Measurements from ENCODE around the gene ACER3.
"Not testable (repeated sequence)": the region's sequence is repeated elsewhere in the genome, so short reads cannot be mapped to it uniquely, and the experiment has no call there.

The ACER3 gene

DNA sequence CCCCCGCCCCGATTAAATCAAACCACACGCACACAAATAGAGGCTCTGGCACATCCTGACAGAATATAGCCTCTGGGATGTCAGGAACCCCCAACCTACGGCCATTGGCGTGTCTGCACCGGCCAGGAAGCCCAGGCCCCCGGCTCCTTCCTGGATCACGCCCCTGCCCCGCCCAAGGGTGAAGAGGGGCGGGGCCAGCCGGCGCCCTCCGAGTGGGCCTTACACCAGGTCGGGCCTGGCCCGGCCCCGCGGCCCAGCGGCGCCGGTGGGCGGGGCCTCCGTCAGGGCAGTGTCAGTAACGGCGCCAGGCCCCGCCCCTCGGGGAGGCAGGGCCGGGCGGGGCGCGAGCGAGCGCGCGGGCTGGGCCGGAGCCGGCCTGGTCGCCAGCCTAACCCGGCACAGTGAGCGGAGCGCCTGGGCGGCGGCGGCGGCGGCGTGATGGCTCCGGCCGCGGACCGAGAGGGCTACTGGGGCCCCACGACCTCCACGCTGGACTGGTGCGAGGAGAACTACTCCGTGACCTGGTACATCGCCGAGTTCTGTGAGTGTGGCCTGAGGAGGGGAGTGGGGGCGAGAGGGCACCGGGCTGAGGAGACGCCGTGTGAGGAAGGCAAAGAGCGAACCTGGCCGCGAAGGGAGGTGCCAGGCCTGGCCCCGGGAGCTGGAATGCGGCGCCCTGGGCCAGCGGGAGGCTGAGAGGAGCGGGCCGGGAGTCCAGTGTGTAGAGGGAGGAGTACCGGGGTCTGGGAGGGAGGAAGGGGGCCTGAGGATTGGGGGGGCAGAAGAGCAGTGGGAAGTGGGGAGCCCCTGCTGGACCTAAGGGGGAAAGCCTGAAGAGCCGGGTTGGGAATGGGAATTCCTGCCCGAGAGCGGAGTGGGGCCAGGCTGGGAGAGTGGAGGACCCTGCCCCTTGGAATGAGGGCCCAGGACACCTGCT lies at the start of gene ACER3:
ACER3 (plus strand) TSS at position 380 of the 937 bp plus-strand sequence; CDS start at position 439, 59 bp downstream.
- no peaks in the 10 kb centered on the region for H3K27me3 Mint-ChIP-seq
- no peaks in the 10 kb centered on the region for H3K9me3 Mint-ChIP-seq
- peak within 1 kb of the TSS; percentile 72 for H3K27ac Mint-ChIP-seq
- CTCF ChIA-PET = interaction anchor here (1.2 kb wide), 1 partner anchor 179 kb away, joined by 3 read pairs; no protein-coding TSS in a partner anchor
- peaks cover 26% of the 10 kb centered on the region for H3K4me1 Mint-ChIP-seq
- H3K4me3 Mint-ChIP-seq = peak within 1 kb of the TSS; percentile 80
- peak; percentile 87 for DNase-seq
- H3K36me3 Mint-ChIP-seq = peaks cover 3% of the 10 kb centered on the region

DNA sequence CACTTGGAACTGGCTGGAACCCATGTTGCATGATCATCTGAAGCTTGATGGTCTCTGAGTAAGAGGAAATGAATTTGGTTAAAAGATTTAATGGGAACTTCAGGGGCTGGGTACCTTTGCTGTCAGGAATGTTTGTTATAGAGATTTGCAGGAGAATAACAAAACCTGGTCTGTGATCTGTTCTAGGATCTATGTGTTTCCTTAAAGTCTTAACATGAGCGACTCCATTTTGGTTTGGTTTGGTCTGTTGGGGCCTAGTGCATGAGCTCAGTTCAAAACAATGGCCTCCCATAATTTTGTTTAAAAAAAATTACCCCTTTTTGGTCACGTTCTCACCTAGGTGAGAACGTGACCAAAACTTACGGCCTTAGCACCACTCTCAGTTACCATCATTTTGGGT lies 49.5 kb upstream of the ACER3 start:
- Mint-ChIP-seq H3K27me3 (peaks cover 24% of the 10 kb centered on the region), H3K27ac (no peak overlapping the region), H3K4me1 (peaks cover 16% of the 10 kb centered on the region), H3K36me3 (peaks cover 8% of the 10 kb centered on the region), H3K9me3 (peaks cover 11% of the 10 kb centered on the region), H3K4me3 (no peak overlapping the region)
- CTCF ChIA-PET = interaction anchor here (1.0 to 6.8 kb wide), 4 partner anchors 9 to 108 kb away, joined by 3 to 107 read pairs (median 6); no protein-coding TSS in a partner anchor
- DNase-seq = no peak

DNA sequence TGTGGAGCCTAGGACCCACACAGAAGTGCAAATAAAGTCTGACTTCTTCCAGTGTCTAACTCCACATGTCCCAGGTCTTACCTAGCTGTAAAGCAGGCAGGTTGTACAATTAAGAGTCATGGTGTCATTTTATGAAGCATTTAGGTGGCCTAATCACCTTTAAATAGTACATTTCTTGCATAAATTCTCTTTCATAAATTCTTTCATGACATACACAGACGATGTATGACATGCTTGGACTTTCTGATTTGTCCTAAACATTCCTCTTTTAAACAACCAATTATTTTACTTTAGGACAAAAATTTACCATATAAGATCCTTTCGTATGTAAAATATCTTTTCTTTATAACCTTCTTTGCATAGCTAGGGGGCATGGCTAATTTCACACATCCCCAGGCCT lies 46.3 kb upstream of the ACER3 start:
- Mint-ChIP-seq H3K36me3 (peaks cover 10% of the 10 kb centered on the region), H3K27me3 (peaks cover 11% of the 10 kb centered on the region), H3K27ac (no peak overlapping the region), H3K9me3 (peaks cover 20% of the 10 kb centered on the region), H3K4me3 (no peak overlapping the region), H3K4me1 (peaks cover 6% of the 10 kb centered on the region)
- CTCF ChIA-PET = no interaction called here
- DNase-seq = no peak

DNA sequence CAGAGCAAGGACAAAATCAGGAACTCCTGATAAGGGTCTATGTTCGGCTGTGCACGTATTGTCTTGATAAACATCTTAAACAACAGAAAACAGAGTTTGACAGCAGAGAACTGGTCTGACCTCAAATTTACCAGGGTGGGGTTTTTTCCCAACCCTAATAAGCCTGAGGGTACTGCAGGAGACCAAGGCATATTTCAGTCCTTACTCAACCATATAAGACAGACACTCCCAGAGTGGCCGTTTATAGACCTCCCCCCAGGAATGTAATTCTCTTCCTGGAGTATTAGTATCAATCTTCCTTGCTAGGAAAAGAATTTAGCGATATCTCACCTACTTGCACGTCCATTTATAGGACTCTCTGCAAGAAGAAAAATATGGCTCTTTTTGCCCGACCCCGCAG lies 45.0 kb upstream of the ACER3 start:
- H3K4me1 Mint-ChIP-seq, CTCF ChIA-PET, H3K4me3 Mint-ChIP-seq, H3K36me3 Mint-ChIP-seq, DNase-seq, H3K27ac Mint-ChIP-seq: not testable (repeated sequence)
- H3K27me3 Mint-ChIP-seq = peaks cover 15% of the 10 kb centered on the region
- H3K9me3 Mint-ChIP-seq = peaks cover 20% of the 10 kb centered on the region

DNA sequence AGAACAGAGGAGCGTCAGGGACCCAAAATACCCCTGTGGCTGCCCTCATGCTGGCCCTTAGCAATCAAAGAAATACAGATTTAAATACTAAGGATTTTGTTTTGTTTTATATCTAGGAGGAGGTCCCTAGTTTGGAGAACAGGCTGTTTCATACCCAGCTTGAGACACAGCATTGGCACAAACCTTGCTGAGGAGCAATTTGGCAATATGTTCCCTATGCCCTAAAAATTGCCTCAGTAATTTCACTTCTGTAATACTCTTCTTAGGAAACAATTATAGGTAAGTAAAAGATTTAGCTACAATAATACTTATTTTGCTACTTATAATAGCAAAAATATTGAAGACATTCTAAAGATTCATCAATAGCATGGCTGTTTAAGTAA lies 40.5 kb upstream of the ACER3 start:
- Mint-ChIP-seq H3K9me3 (peaks cover 30% of the 10 kb centered on the region), H3K4me3 (no peak overlapping the region), H3K27me3 (peaks cover 32% of the 10 kb centered on the region), H3K4me1 (peaks cover 19% of the 10 kb centered on the region), H3K36me3 (peaks cover 11% of the 10 kb centered on the region), H3K27ac (no peak overlapping the region)
- DNase-seq = no peak
- CTCF ChIA-PET = interaction anchor here (1.0 kb wide), 1 partner anchor 9 kb away, joined by 3 read pairs; no protein-coding TSS in a partner anchor

DNA sequence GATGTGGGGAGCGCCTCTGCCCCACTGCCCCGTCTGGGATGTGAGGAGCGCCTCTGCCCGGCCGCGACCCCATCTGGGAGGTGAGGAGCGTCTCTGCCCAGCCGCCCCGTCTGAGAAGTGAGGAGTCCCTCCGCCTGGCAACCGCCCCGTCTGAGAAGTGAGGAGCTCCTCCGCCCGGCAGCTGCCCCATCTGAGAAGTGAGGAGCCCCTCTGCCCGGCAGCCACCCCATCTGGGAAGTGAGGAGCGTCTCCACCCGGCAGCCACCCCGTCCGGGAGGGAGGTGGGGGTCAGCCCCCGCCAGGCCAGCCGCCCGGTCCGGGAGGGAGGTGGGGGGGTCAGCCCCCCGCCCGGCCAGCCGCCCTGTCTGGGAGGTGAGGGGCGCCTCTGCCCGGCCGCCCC lies 39.3 kb upstream of the ACER3 start:
- peaks cover 30% of the 10 kb centered on the region for H3K4me1 Mint-ChIP-seq
- DNase-seq, H3K4me3 Mint-ChIP-seq, H3K36me3 Mint-ChIP-seq, CTCF ChIA-PET, H3K27ac Mint-ChIP-seq: not testable (repeated sequence)
- H3K27me3 Mint-ChIP-seq = peaks cover 27% of the 10 kb centered on the region
- peaks cover 23% of the 10 kb centered on the region for H3K9me3 Mint-ChIP-seq

DNA sequence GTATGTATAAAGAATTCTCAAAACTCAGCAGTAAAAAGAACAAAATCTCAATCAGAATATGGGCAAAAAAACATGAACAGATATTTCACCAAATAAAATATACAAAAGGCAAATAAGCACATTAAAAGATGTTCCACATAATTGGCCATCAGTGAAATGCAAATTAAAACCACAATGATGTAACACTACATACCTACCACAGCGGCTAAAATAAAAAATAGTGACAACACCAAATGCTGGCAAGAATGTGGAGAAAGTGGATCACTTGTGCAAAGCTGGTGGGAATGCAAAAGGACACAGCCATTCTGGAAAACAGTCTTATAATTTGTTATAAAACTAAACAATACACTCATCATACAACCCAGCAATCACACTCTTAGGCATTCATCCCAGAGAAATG lies 38.3 kb upstream of the ACER3 start:
- CTCF ChIA-PET = no interaction called here
- Mint-ChIP-seq H3K4me3 (no peak overlapping the region), H3K4me1 (peaks cover 32% of the 10 kb centered on the region), H3K9me3 (peaks cover 19% of the 10 kb centered on the region), H3K27me3 (peaks cover 27% of the 10 kb centered on the region), H3K27ac (no peak overlapping the region), H3K36me3 (peaks cover 7% of the 10 kb centered on the region)
- DNase-seq = no peak

DNA sequence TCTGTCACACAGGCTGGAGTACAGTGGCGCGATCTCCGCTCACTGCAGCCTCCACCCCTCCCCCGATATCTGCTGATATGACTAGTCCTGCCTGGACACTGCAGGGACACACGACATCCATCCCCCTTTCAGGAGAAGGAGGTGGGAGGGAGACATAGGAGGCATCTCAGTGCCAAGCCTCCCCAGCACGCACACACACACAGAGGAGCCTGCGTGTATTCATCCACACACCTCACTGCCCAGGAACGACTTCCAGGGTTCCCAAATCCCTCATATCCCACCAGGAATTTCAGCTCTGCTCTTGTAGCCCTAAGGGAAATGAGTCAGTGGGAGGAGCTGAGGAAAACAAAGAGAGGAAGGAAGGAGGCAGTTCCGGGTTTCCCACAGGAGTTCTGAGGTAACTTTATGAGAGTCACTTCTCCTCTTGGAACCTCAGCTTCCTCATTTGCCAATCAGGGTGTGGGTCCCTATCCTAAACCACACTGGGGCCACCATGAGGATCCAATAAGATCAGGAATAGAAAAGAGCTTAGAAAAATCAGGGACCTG lies 37.2 kb upstream of the ACER3 start:
- Mint-ChIP-seq H3K4me1 (peaks cover 32% of the 10 kb centered on the region), H3K9me3 (peaks cover 18% of the 10 kb centered on the region), H3K27me3 (peaks cover 27% of the 10 kb centered on the region), H3K4me3 (no peak overlapping the region), H3K27ac (no peak overlapping the region), H3K36me3 (peaks cover 7% of the 10 kb centered on the region)
- no peak for DNase-seq
- CTCF ChIA-PET = interaction anchor here (0.9 to 1.7 kb wide), 3 partner anchors 12 to 96 kb away, joined by 3 to 10 read pairs (median 6); no protein-coding TSS in a partner anchor

DNA sequence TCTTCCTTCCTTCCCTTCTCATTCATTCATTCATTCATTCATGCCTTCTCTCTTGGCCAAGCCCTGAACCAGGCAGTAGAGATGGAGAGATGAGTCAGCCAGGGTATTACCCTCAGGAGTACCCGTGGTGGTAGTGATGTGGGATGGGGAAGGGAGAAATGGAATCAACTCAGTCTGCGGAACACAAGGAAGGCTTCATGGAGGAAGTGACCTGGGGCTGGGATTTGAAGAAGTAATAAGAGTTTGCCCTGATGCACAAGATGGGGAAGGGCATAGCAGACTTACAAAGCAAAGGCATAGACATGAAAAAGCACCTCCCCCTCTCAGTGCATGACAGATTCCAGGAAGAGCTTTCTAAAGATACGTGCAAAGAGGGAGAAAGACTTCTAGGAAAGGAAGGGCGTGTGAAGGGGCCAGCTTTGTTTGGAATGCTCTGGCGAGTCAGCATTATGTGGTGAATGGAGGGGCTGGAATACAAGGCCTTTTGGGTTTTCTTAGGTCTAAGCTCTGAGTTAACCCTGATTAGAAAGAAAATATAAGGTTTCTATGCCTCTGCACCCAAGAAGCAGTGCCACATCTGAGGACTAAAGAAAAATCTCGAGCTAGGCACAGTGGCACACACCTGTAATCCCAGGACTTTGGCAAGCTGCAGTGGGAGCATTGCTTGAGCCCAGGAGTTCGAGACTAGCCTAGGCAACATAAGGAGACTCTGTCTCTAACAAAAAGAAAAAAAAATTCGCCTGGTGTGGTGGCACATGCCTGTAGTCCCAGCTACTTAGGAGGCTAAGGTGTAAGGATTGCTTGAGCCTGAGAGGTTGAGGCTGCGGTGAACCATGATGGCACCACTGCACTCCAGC lies 36.4 kb upstream of the ACER3 start:
- H3K36me3 Mint-ChIP-seq = peaks cover 7% of the 10 kb centered on the region
- H3K27me3 Mint-ChIP-seq = peaks cover 25% of the 10 kb centered on the region
- no peak overlapping the region for H3K27ac Mint-ChIP-seq
- peaks cover 32% of the 10 kb centered on the region for H3K4me1 Mint-ChIP-seq
- no peak for DNase-seq
- CTCF ChIA-PET = interaction anchor here (0.9 to 1.7 kb wide), 3 partner anchors 12 to 95 kb away, joined by 3 to 10 read pairs (median 6); no protein-coding TSS in a partner anchor
- H3K4me3 Mint-ChIP-seq = no peak overlapping the region
- H3K9me3 Mint-ChIP-seq = peaks cover 18% of the 10 kb centered on the region

DNA sequence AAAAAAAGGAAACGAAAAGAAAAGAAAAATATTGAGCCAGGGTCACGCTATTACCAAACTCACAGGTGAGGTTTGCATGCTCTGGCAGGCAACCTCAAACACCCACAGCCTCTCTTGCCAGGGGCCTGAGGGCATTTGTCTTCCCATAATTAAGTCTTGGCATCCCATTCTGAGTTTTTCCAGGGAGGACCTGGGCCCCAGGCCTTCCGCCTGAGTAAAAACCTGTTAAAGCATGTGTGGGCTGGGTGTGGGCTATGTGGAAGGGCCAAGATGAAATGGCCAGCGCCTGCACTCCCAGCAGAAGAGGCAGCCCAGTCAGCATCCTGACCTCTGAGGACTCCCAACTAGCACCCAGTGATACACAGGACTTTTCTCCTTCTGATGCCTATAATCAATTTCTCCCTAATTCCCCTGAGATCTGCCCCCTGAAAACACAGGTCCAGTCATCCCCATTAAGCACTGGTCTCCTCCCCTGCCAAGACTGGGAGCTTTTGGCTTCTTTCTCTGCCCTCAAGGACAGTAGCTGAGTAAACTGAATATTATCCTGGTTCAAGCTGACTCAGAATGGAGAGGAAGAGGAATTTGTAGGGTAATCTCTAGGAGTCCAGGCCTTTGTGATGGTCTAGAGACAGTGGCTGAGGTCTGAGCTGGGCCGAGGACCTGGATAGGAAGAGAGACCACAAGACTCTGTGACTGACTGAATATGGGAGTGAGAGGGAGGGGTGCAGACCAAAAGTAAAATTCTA lies 35.6 kb upstream of the ACER3 start:
- H3K4me1 Mint-ChIP-seq = peaks cover 32% of the 10 kb centered on the region

DNA sequence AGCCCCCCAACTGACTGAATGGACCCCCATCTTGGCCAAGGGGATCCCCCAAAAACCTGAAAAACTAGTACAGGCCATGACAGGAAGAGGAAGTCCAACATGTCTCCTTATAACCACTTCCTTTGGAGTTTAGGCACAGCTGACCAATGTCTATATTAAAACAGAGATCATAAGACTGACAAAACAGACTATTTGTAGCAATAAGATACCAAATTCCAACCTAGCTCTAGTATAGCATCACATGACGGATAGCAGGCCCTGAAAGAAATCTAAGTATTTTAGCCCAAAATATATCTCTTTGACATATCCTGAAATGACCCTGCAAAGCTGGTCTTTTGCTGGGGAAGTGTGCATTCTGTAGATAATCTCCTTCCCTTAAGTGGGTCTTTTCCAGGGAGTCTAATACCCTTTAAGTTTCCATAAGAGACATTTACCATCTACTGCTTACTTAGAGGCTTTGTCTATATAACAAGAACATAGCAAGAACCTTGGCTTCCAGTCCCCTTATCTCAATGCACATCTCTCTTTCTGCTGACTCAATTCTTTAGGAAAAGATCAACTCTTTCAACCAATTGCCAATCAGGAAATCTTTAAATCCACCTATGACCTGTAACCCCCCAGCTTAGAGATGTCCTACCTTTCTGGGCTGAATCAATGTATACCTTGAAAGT lies 34.9 kb upstream of the ACER3 start:
- CTCF ChIA-PET = interaction anchor here (0.8 kb wide), 1 partner anchor 93 kb away, joined by 3 read pairs; no protein-coding TSS in a partner anchor
- Mint-ChIP-seq H3K36me3 (peaks cover 7% of the 10 kb centered on the region), H3K4me3 (no peak overlapping the region), H3K4me1 (peaks cover 32% of the 10 kb centered on the region), H3K9me3 (peaks cover 18% of the 10 kb centered on the region), H3K27ac (no peak overlapping the region), H3K27me3 (peaks cover 31% of the 10 kb centered on the region)
- DNase-seq = no peak

More for the DNA sequence above, 35.6 kb upstream of the ACER3 start:
- CTCF ChIA-PET = interaction anchor here (0.8 to 1.7 kb wide), 2 partner anchors 93 to 94 kb away, joined by 3 to 10 read pairs; no protein-coding TSS in a partner anchor
- Mint-ChIP-seq H3K27ac (peak overlapping the region; percentile 58), H3K4me3 (no peak overlapping the region), H3K36me3 (peaks cover 7% of the 10 kb centered on the region), H3K9me3 (peaks cover 18% of the 10 kb centered on the region), H3K27me3 (peaks cover 30% of the 10 kb centered on the region)
- no peak for DNase-seq

DNA sequence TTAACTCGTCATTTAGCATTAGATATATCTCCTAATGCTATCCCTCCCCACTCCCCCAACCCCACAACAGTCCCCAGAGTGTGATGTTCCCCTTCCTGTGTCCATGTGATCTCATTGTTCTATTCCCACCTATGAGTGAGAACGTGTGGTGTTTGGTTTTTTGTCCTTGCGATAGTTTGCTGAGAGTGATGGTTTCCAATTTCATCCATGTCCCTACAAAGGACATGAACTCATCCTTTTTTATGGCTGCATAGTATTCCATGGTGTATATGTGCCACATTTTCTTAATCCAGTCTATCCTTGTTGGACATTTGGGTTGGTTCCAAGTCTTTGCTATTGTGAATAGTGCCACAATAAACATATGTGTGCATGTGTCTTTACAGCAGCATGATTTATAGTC lies 34.2 kb upstream of the ACER3 start:
- DNase-seq, H3K27ac Mint-ChIP-seq, H3K4me3 Mint-ChIP-seq, H3K36me3 Mint-ChIP-seq, CTCF ChIA-PET: not testable (repeated sequence)
- H3K4me1 Mint-ChIP-seq = peaks cover 32% of the 10 kb centered on the region
- peaks cover 29% of the 10 kb centered on the region for H3K27me3 Mint-ChIP-seq
- H3K9me3 Mint-ChIP-seq = peaks cover 18% of the 10 kb centered on the region

DNA sequence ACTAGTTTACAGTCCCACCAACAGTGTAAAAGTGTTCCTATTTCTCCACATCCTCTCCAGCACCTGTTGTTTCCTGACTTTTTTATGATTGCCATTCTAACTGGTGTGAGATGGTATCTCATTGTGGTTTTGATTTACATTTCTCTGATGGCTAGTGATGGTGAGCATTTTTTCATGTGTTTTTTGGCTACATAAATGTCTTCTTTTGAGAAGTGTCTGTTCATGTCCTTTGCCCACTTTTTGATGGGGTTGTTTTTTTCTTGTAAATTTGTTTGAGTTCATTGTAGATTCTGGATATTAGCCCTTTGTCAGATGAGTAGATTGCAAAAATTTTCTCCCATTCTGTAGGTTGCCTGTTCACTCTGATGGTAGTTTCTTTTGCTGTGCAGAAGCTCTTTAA lies 33.7 kb upstream of the ACER3 start:
- H3K36me3 Mint-ChIP-seq = not testable (repeated sequence)

More for the DNA sequence above, 33.7 kb upstream of the ACER3 start:
- CTCF ChIA-PET, H3K27ac Mint-ChIP-seq, DNase-seq, H3K4me3 Mint-ChIP-seq: not testable (repeated sequence)
- Mint-ChIP-seq H3K4me1 (peaks cover 32% of the 10 kb centered on the region), H3K27me3 (peaks cover 25% of the 10 kb centered on the region), H3K9me3 (peaks cover 18% of the 10 kb centered on the region)
